ENCODE results near the gene PRTFDC1.

DNA sequence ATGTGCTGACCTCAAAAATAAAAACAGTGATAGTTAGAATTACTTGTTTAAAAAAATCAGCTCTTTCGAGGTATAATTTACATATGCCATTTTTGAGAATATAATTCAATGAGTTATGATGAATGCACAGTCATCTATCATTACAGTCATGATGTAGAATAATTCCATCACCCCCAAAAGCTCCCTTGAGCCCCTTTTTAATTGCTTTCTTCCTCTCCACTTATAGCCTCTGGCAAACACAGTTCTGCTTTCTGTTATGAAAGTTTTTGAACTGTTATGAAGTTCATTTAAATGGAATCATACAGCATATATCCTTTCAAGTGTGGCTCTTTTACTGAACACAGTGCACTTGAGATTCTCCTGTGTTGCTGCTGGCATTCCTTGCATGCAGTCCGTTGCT lies 41.4 kb downstream of the PRTFDC1 start:
- TF ChIP-seq, protein P1, sequence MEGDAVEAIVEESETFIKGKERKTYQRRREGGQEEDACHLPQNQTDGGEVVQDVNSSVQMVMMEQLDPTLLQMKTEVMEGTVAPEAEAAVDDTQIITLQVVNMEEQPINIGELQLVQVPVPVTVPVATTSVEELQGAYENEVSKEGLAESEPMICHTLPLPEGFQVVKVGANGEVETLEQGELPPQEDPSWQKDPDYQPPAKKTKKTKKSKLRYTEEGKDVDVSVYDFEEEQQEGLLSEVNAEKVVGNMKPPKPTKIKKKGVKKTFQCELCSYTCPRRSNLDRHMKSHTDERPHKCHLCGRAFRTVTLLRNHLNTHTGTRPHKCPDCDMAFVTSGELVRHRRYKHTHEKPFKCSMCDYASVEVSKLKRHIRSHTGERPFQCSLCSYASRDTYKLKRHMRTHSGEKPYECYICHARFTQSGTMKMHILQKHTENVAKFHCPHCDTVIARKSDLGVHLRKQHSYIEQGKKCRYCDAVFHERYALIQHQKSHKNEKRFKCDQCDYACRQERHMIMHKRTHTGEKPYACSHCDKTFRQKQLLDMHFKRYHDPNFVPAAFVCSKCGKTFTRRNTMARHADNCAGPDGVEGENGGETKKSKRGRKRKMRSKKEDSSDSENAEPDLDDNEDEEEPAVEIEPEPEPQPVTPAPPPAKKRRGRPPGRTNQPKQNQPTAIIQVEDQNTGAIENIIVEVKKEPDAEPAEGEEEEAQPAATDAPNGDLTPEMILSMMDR (IDR thresholded peaks at IDR 0.05), result no peak
- TF ChIP-seq POLR2A (IDR thresholded peaks at IDR 0.05), result no peak
